ENCODE results near the gene THEMIS.

- no peak for TF ChIP-seq CTCF (IDR thresholded peaks at IDR 0.05)
- TF ChIP-seq POLR2A (IDR thresholded peaks at IDR 0.05) = no peak
Measured at GRCh38 chr6:127748290-127748689, 152.6 kb downstream of the THEMIS start.

Data from prostate gland (tissue), 2 donors.